ENCODE measurements around the gene ZNF319. TPM values are rescaled to one million over a fixed set of nuclear protein-coding genes. Genes with fewer than 3 reads are reported as not detected.

ZNF319 gene
- total and polyA plus RNA-seq, 4 donors = 0.64 to 3.4 (median 2.6) TPM

- no peak for TF ChIP-seq CTCF (IDR thresholded peaks at IDR 0.05; ENCODE audit: low read depth, low read length, missing input control)
- TF ChIP-seq RXRA (IDR thresholded peaks at IDR 0.05) = no peak
- TF ChIP-seq RAD21 (IDR thresholded peaks at IDR 0.05) = no peak
- no peak for TF ChIP-seq HNF4G (IDR thresholded peaks at IDR 0.05)
- TF ChIP-seq MAX (IDR thresholded peaks at IDR 0.05) = no peak
- TF ChIP-seq SP1 (IDR thresholded peaks at IDR 0.05) = no peak
- TF ChIP-seq EGR1 (IDR thresholded peaks at IDR 0.05; ENCODE audit: low read depth in 2 of 2) = no peak
- TF ChIP-seq YY1 (IDR thresholded peaks at IDR 0.05) = no peak
Observed at GRCh38 chr16:57992084-57992483, 8.4 kb downstream of the ZNF319 start (continued).

- H3K36me3 ChIP-seq (ENCODE audit: control insufficient read depth in 4 of 4, insufficient read depth in 3 of 4, low read depth in 1 of 4, low read length in 3 of 4) = peaks cover 0 to 12% (median 4%) of the 10 kb centered on the region in 4 donors
- no peaks in the 10 kb centered on the region for H3K27me3 ChIP-seq (ENCODE audit: control insufficient read depth in 4 of 4, insufficient read depth in 4 of 4, low read length in 3 of 4)
- no peaks in the 10 kb centered on the region for H3K4me1 ChIP-seq (ENCODE audit: control insufficient read depth in 4 of 4, insufficient read depth in 4 of 4, low read length in 3 of 4)
- H3K4me3 ChIP-seq (ENCODE audit: low read depth in 1 of 3, low read length in 3 of 3) = no peak overlapping the region
- no peaks in the 10 kb centered on the region for H3K9me3 ChIP-seq (ENCODE audit: control insufficient read depth in 4 of 4, low read length in 3 of 4)
- TF ChIP-seq TAF1 (conservative IDR thresholded peaks at IDR 0.05) = no peak
- TF ChIP-seq JUND (IDR thresholded peaks at IDR 0.05) = no peak
- TF ChIP-seq HNF4A (conservative IDR thresholded peaks at IDR 0.05) = no peak
- no peak for TF ChIP-seq YY1 (IDR thresholded peaks at IDR 0.05)
- TF ChIP-seq CTCF (IDR thresholded peaks at IDR 0.05; ENCODE audit: low read depth, low read length, missing input control) = no peak
- TF ChIP-seq SP1 (IDR thresholded peaks at IDR 0.05) = no peak
- no peak for TF ChIP-seq ZBTB33 (IDR thresholded peaks at IDR 0.05)
- no peak for TF ChIP-seq FOXA1 (IDR thresholded peaks at IDR 0.05)
- TF ChIP-seq NR2F2 (IDR thresholded peaks at IDR 0.05) = no peak
- TF ChIP-seq RAD21 (IDR thresholded peaks at IDR 0.05) = no peak
- no peak for TF ChIP-seq FOXA2 (IDR thresholded peaks at IDR 0.05)
- no peak for TF ChIP-seq HNF4G (IDR thresholded peaks at IDR 0.05)
- no peak for TF ChIP-seq REST (IDR thresholded peaks at IDR 0.05)
- no peak for TF ChIP-seq GABPA (IDR thresholded peaks at IDR 0.05 in 1 of 2, conservative IDR thresholded peaks at IDR 0.05 in 1 of 2)
- no peak for TF ChIP-seq EGR1 (IDR thresholded peaks at IDR 0.05; ENCODE audit: low read depth in 2 of 2)
- no peak for TF ChIP-seq MAX (IDR thresholded peaks at IDR 0.05)
- no peak for TF ChIP-seq RXRA (IDR thresholded peaks at IDR 0.05)
- no peak for DNase-seq (ENCODE audit: low spot score)
- H3K27ac ChIP-seq (ENCODE audit: low read depth in 1 of 2, low read length in 2 of 2) = no peak overlapping the region
- no peak overlapping the region for H3K9ac ChIP-seq (ENCODE audit: low read depth in 1 of 2, low read length in 2 of 2)
- WGBS = 94% methylated on average over 11 of the region's 11 CpGs
Observed at GRCh38 chr16:57991551-57992059, 8.9 kb downstream of the ZNF319 start.
